KMS-11 (cell line): ENCODE measurements around the gene TTI1.

ENCODE experiments used
- H2AFZ ChIP-seq: fragments of 200-600 bp; sonication (generic); 2 replicates; pipeline ENCODE4 v1.6.1; 2016; ENCODE audit warnings: antibody characterized with exemption, mixed run types, low read depth
- H3K27ac ChIP-seq: fragments of 200-600 bp; sonication (generic); 2 replicates; pipeline ENCODE4 v1.6.1; 2016; ENCODE audit warnings: mild to moderate bottlenecking, mixed run types
- H3K27me3 ChIP-seq: fragments of 200-600 bp; sonication (generic); 2 replicates; pipeline ENCODE4 v1.6.1; 2017; ENCODE audit warnings: mild to moderate bottlenecking, low read depth, mixed run types, moderate library complexity; ENCODE audit not compliant: insufficient read depth
- H3K36me3 ChIP-seq: fragments of 200-600 bp; sonication (generic); 2 replicates; pipeline ENCODE4 v1.6.1; 2017; ENCODE audit warnings: mild to moderate bottlenecking, mixed run types; ENCODE audit not compliant: insufficient read depth
- H3K4me1 ChIP-seq: fragments of 200-600 bp; sonication (generic); 2 replicates; pipeline ENCODE4 v1.6.1; 2016; ENCODE audit warnings: mild to moderate bottlenecking, low read depth, mixed run types; ENCODE audit not compliant: poor library complexity, severe bottlenecking
- H3K4me2 ChIP-seq: fragments of 200-600 bp; sonication (generic); 2 replicates; pipeline ENCODE4 v1.7.0; 2016; ENCODE audit warnings: mild to moderate bottlenecking, mixed run types
- H3K4me3 ChIP-seq: fragments of 200-600 bp; sonication (generic); IDR thresholded peaks from 2 replicates; pipeline ENCODE4 v1.6.1; 2017; ENCODE audit warnings: low read depth, low read length, mixed read lengths; ENCODE audit not compliant: insufficient read depth
- H3K79me2 ChIP-seq: fragments of 200-600 bp; sonication (generic); 2 replicates; pipeline ENCODE4 v1.6.1; 2016; ENCODE audit warnings: low read depth, mixed run types; ENCODE audit not compliant: insufficient read depth
- H3K9ac ChIP-seq: fragments of 200-600 bp; sonication (generic); 2 replicates; pipeline ENCODE4 v1.6.1; 2016; ENCODE audit warnings: mild to moderate bottlenecking, mixed run types
- H4K20me1 ChIP-seq: fragments of 200-600 bp; sonication (generic); 2 replicates; pipeline ENCODE4 v1.6.1; 2016; ENCODE audit warnings: mild to moderate bottlenecking, mixed run types; ENCODE audit not compliant: insufficient read depth
- TF ChIP-seq, protein P1 (sequence below): fragments of 200-600 bp; sonication (generic); conservative IDR thresholded peaks from 2 replicates; pipeline ENCODE4 v1.6.1; 2017; ENCODE audit warnings: low read depth, mild to moderate bottlenecking, antibody characterized with exemption, low read length, moderate library complexity, mixed read lengths

TTI1 gene

GRCh38 chr20:37941332-37941731, 91.9 kb downstream of the TTI1 start:
- no peaks in the 10 kb centered on the region for H3K4me1 ChIP-seq
- H3K4me2 ChIP-seq = no peak overlapping the region
- H3K9ac ChIP-seq = no peak overlapping the region
- H4K20me1 ChIP-seq = no peaks in the 10 kb centered on the region
- H3K4me3 ChIP-seq = no peak overlapping the region
- TF ChIP-seq, protein P1, sequence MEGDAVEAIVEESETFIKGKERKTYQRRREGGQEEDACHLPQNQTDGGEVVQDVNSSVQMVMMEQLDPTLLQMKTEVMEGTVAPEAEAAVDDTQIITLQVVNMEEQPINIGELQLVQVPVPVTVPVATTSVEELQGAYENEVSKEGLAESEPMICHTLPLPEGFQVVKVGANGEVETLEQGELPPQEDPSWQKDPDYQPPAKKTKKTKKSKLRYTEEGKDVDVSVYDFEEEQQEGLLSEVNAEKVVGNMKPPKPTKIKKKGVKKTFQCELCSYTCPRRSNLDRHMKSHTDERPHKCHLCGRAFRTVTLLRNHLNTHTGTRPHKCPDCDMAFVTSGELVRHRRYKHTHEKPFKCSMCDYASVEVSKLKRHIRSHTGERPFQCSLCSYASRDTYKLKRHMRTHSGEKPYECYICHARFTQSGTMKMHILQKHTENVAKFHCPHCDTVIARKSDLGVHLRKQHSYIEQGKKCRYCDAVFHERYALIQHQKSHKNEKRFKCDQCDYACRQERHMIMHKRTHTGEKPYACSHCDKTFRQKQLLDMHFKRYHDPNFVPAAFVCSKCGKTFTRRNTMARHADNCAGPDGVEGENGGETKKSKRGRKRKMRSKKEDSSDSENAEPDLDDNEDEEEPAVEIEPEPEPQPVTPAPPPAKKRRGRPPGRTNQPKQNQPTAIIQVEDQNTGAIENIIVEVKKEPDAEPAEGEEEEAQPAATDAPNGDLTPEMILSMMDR = no peak
- H3K27me3 ChIP-seq = no peaks in the 10 kb centered on the region; the same call in 1 of the 2 replicates
- H3K36me3 ChIP-seq = no peaks in the 10 kb centered on the region
- no peak overlapping the region for H3K27ac ChIP-seq
- no peaks in the 10 kb centered on the region for H3K79me2 ChIP-seq
- H2AFZ ChIP-seq = no peak overlapping the region

DNA sequence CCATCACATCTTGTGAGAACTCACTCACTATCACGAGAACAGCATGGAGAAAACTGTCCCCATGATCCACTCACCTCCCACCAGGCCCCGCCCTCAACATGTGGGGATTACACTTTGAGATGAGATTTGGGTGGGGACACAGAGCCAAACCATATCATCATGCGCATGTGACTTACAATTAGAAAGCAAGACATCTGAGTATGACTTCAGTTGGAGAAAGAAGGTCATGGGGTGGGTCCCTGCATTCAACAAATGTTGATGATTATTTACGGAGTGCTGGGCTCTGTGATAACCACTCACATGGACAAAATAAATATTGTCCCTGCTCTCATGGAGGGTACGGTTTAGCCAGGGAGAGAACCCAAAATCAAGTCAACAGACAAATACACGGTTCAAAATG, 92.4 kb downstream of the TTI1 start:
- no peaks in the 10 kb centered on the region for H3K79me2 ChIP-seq
- no peak overlapping the region for H3K4me3 ChIP-seq
- H3K4me1 ChIP-seq = no peaks in the 10 kb centered on the region
- no peaks in the 10 kb centered on the region for H4K20me1 ChIP-seq
- no peak overlapping the region for H2AFZ ChIP-seq
- no peak overlapping the region for H3K27ac ChIP-seq
- H3K36me3 ChIP-seq = no peaks in the 10 kb centered on the region
- H3K27me3 ChIP-seq = no peaks in the 10 kb centered on the region; the same call in 1 of the 2 replicates
- H3K4me2 ChIP-seq = no peak overlapping the region
- H3K9ac ChIP-seq = no peak overlapping the region
- TF ChIP-seq, protein P1 = no peak

DNA sequence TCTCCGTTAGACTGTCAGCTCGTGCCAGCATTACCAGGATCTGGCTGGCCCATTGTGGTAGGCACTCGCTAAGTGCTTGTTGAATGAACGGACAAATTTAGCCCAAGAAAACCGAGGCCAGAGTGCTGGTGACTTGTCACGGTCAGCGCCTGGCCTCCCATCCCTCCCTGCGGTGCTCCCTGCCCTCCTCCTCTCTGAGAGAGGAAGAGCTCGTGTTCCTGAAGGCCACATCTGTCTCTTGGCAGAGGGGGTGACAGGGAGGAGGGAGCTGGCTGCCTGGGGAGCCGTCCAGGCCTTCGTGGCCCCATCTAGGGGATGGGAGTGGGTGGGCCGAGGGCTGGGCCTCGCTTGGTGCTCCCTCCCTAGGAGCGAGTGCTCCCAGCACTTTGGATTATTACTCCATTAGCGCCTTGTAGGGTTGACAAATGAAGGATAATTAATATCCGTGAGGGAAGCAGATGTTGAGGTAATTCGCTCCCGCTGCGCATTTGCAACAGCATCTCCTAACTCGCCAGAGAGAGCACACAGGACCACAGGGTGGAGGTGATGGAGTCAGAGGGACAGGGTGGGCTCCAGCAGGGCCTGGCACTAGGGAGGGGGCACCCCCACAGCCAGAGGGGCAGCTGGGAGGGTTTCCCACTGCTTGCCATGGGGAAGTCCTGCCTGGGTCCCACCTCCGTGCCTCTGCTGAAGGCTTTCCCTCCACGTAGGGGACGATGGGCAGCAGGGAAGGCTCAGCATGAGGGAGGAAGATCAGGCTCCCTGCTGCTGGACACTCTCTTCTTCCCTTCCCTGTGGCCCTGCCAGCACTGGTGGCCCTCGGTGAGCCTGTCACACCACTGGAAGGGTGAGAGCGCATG, 93.3 kb downstream of the TTI1 start:
- Histone ChIP-seq H3K36me3 (no peaks in the 10 kb centered on the region), H3K4me1 (no peaks in the 10 kb centered on the region), H4K20me1 (no peaks in the 10 kb centered on the region), H3K27me3 (no peaks in the 10 kb centered on the region; the same call in 1 of the 2 replicates), H3K79me2 (no peaks in the 10 kb centered on the region), H3K9ac (no peak overlapping the region), H3K27ac (no peak overlapping the region), H2AFZ (no peak overlapping the region), H3K4me2 (no peak overlapping the region), H3K4me3 (no peak overlapping the region)
- TF ChIP-seq, protein P1 = no peak

DNA sequence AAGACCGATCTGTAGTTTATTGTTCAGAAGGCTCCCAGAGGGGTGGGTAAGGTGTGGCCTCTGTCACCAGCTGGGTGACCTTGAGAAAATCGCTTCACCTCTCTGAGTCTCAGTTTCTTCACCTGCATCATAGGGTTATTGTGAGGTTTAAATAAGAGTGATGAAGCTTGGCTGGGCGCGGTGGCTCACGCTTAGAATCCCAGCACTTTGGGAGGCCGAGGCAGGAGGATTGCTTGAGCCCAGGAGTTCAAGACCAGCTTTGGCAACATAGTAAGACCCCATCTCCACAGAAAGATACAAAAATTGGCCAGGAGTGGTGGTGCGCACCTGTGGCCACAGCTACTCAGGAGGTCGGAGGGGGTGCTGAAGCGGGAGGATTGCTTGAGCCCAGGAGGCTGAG, 94.3 kb downstream of the TTI1 start:
- no peak overlapping the region for H3K9ac ChIP-seq
- H3K4me2 ChIP-seq = no peak overlapping the region
- H3K79me2 ChIP-seq = no peaks in the 10 kb centered on the region
- H3K4me1 ChIP-seq = no peaks in the 10 kb centered on the region
- TF ChIP-seq, protein P1 = no peak
- H2AFZ ChIP-seq = no peak overlapping the region
- H3K27me3 ChIP-seq = no peaks in the 10 kb centered on the region; the same call in 1 of the 2 replicates
- no peak overlapping the region for H3K4me3 ChIP-seq
- no peaks in the 10 kb centered on the region for H4K20me1 ChIP-seq
- no peaks in the 10 kb centered on the region for H3K36me3 ChIP-seq
- H3K27ac ChIP-seq = no peak overlapping the region
